ENCODE results near the gene BDKRB2.
"Not testable (repeated sequence)": the region's sequence is repeated elsewhere in the genome, so short reads cannot be mapped to it uniquely, and the experiment has no call there.

The BDKRB2 gene

DNA sequence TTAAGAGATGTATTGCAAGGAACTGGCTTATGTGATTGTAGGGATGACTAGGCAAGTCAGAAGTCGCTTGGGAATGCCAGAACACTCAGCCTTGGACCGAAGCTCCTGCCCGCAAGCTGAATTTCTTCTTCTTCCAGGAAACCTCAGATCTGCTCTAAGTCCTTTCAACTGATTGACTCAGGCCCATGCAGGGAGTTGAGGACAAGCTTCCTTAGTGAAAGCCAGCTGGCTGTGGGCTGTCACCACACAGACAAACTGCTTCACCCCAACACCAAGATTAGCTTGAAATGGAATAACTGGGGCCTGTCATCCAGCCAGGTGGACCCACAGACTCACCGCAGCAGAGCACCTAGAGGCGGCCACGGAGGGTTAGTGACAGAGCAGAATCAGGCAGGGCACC lies 24.7 kb downstream of the BDKRB2 start:
- DNase-seq, result no peak

DNA sequence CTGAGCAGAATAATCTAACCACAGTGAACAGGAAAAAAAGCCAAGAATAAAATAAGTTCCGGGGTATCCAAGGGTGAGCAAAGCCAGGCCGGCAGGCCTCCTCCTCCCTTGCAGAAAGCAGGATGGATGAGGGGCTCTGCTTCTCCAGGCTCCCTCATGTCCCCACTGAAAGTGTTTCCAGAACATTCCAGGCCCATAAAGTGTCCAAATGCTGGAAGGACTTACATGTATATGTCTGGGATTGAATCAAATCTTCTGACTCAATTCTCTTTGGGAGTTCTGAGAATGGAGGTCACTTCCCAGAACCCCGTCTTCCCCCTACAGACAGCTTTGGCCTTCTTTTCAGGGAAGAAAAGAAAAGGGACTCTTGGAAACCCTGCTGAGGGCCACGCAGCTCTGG lies 26.4 kb downstream of the BDKRB2 start:
- DNase-seq, result no peak

DNA sequence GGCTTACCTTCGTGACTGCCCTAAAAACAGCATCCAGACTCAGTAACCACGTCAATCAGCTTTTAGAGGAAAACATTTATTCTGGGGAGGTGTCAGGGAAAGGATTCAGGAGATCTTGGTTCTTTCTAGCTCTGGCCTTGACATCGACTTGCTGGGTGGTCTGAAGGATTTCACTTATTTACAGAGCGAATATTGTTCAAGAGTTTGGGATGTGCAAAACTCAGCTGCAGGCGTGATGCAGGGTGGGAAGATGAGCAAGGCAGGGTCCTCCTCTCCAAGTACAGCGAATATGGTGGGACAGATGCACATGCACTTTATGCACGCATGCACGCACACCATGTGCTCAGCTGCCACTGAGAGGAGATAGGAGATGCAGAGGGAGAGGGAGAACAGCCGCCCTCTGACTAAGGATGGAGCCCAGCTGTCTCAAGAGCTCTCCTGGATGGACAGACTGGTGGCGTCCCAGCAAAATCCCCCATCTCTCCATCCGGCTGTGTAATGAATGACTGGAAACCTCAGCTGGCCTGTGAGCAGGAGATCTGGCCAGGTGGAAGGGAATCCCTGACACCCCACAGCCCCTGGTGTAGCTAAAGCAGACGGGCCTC lies 27.0 kb downstream of the BDKRB2 start:
- DNase-seq, result no peak

DNA sequence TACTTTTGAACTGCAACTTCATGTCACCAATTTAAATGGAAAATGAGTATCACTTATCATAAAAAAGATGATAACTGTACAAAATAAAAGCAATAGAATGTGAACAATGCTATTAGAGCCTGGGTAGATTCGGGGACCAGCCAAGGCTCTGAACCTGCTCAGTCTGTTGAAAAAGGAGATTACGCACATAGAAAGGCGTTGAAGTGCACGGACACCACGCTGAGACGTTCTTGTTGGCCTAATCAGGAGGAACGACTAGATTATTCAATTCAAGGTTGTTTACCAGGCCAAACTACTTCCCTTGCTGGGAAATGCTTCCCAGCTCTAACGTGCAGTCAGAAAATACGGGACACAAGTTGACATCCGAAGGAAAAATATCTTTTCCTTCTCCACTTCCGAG lies 27.9 kb downstream of the BDKRB2 start:
- DNase-seq, result no peak

DNA sequence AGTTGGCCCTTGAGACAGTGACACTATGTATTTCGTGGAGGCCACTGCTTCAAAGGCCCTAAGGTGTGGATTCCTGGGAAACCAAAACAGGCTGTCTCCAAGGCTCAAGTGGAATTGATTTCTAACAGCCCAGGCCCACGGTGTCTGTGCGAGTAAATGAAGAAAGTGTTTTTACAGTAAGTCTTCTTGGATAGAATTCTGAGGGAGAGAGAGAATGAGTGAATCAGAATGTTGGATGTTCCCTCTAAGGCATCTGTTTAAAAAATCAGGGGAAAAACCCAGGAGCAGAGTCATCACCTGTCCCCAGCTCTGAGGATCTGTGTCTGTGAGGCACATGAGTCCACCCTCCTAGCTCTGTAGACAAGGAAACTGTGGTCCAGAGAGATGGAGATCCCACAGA lies 29.0 kb downstream of the BDKRB2 start:
- DNase-seq, result no peak

DNA sequence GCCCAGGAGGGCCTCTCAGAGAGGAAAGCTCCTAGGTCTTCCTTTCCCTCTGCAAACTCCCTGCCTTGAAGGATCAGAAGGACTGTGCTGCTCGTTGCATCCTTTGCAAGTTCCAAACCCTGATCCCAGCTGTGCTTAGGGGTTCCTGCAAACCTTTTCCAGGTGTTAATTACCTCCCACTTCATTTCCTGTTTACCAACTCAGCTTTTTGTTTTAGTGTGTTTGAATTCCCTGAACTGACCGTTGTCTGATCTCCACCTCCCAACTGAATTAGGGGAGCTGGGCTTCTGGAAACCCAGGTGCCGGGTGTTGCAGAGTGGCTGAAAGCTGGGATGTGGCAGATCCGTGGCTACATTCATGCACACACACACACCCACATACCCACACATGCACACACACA lies 30.8 kb downstream of the BDKRB2 start:
- DNase-seq, result no peak

DNA sequence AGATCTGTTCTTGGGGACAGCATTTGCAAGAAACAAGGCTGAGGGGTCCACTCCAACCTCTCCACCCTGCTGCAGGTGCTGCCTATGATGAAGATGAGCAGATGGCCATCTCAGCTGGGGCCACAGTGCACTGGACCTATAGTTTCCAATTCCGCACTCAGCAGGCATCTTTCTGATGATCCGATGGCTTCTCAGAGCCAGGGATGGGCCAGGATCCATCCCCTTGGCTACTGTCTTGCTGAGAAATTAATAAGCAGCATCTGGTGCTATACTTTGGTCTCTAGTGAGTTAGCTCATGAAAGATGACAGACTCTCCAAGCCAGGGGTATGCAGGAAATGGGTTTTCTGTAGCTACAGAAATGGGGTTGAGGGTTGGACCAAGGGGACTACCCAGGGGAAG lies 33.0 kb downstream of the BDKRB2 start:
- DNase-seq, result no peak

DNA sequence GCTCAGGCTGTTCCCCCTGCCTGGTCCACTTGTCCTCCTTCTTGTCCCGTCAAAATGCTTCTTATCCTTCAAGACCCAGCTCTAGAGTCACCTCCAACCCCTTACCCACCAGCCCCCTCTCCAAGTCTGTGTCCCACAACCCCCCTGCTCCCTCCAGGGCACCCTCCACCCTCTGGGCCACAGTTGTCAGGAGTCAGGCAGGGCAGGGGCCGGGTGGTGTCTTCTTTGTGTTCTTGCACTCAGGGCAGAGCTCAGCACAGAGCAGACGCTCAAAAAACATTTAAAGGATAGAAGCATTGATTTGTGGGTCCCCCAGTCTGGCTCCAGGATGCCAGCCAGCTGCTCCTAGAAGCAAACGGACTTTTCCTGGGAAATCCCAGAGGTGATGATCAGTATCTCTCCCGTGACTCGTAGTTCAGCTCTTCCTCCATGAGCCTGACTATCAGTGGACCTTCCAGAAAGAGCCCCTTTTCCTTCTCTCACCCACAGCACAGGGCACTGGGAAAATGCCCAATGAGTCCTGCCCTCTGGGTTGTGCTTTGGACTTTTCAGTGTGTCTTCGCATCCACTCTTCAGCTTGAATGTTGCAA lies 34.1 kb downstream of the BDKRB2 start:
- DNase-seq, result no peak

DNA sequence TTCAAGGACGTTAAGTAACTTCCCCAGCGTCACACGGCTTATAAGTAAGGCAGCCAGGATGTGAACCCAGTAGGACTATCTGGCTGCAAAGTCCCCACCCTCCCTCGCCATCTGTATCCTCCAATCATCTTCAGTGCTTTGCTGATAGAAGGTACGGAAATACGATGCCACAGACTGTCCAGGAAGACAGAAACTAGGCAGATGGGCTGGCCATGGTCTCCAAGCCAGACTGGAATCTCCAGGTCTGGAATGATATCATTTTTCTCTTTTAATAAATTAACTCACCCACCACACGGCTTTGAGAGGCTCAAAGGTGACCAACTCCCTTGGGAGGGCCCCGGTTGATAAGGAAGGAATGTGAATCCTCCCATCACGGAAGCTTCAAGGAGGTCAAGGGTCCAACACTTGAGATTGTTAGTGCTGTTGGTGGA lies 35.1 kb downstream of the BDKRB2 start:
- no peak for DNase-seq

DNA sequence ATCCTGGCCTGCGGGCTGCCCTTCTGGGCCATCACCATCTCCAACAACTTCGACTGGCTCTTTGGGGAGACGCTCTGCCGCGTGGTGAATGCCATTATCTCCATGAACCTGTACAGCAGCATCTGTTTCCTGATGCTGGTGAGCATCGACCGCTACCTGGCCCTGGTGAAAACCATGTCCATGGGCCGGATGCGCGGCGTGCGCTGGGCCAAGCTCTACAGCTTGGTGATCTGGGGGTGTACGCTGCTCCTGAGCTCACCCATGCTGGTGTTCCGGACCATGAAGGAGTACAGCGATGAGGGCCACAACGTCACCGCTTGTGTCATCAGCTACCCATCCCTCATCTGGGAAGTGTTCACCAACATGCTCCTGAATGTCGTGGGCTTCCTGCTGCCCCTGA lies 36.0 kb downstream of the BDKRB2 start:
- no peak for DNase-seq

DNA sequence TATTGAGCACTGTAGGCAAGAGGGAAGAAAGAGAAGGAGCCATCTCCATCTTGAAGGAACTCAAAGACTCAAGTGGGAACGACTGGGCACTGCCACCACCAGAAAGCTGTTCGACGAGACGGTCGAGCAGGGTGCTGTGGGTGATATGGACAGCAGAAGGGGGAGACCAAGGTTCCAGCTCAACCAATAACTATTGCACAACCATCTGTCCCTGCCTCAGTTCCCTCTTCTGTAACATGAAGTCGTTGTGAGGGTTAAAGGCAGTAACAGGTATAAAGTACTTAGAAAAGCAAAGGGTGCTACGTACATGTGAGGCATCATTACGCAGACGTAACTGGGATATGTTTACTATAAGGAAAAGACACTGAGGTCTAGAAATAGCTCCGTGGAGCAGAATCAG lies 37.5 kb downstream of the BDKRB2 start:
- DNase-seq, result no peak

DNA sequence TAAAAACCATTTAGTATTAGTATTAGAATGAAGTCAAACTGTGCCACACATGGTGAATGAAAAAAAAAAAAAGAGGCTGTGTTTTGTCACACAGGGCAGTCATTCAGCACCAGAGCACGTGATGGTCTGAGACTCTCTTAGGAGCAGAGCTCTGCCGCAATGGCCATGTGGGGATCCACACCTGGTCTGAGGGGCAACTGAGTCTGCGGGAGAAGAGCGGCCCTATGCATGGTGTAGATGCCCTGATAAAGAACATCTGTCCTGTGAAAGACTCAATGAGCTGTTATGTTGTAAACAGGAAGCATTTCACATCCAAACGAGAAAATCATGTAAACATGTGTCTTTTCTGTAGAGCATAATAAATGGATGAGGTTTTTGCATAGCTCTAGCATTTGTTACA lies 39.1 kb downstream of the BDKRB2 start:
- DNase-seq, result no peak

DNA sequence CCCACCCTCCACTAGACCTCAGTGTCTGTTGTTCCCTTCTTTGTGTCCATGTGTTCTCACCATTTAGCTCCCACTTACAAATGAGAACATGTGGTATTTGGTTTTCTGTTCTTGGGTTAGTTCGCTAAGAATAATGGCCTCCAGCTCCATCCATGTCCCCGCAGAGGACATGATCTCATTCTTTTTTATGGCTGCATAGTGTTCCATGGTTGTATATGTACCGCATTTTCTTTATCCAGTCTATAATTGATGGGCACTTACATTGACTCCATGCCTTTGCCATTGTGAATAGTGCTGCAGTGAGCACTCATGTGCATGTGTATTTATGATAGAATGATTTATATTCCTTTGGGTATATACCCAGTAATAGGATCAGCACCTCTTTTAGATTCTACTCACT lies 40.4 kb downstream of the BDKRB2 start:
- DNase-seq, result not testable (repeated sequence)

DNA sequence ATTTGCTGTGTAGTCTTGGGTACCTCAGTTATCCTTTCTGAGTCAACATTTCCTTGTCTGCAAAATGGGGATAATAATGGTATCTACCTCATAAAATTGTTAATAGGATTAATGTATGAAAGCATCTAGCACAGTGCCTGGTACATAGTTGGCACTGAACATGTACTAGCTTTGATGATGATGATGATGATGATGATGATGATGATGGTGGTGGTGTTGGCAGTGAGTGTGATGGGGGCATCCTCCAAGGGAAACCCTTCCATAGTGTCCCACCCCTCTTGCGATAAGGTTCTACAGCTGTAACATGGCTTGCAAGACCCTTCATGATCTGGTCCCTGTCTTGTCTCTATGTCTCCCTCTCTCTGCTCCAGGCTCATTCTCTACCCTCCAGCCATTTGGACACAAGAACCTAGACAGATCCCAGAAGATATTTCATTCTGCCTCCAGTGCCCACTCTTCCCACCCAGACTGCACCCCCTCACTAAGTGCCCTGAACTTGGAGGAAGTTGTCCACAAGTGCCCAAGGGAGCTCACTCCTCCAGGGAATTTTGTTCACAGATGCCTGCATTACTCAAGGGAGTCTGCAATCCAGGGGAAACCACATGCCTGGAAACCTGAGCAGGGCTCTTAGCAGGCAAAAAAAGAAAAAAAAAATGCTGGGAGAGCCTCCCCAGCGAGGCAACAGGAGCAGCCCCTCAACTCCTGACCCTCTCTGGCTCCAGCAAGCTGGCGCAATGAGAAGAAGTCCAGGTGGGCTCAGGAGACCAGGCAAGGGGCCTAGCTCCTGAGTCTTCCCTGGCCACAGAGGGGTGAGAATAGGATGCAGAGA lies 41.3 kb downstream of the BDKRB2 start:
- DNase-seq, result no peak

DNA sequence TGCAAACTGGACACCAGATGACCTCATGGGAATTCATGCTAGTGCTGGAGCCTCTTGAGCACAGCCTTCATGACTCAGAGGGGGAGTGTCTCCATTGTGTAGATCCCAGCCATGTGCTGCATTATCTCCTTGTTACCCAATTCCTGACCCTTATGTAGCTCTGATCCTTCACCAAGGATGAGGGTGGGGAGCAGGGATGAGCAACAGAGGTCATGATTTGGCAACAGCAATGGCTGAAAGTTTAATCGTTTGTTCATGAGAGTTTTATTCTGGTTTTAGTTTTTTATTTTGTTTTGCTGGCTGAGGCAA lies 41.9 kb downstream of the BDKRB2 start:
- DNase-seq, result no peak

DNA sequence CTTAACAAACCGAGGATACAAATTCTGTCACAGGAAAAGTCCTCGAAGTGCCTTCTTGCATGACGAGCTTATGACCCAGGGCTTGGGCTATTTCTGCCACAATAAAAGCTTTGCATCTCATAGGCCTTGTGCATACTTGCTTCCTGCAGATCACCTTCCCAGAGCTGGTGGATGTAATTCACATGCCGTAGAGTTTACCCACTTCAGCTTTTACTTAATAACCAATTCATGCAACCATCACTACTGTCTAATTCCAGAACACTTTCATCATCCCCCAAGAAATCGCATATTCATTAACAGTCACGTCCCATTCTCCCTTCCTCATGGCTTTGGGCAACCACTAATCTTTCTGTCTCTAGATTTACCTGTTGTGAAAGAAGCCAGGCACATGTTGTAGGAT lies 42.4 kb downstream of the BDKRB2 start:
- DNase-seq, result no peak

DNA sequence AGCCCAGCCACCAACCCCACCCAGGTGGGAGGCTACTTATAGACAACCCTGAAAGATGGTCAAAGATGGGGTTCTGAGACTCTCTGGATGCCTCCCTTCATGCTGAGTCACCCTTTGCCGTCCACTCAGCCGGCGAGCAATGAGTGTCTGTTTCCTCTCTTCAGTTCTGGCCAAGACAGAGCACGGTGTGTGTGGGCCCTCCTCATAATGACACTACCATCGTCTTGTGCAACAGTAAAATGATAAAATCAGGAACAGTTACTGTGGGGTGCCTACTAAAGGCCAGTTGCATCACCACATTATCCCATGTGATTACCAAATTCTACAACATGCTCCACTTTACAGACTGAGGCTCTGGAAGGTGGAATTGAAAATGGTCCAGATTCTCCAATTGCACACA lies 44.4 kb downstream of the BDKRB2 start:
- DNase-seq, result no peak

DNA sequence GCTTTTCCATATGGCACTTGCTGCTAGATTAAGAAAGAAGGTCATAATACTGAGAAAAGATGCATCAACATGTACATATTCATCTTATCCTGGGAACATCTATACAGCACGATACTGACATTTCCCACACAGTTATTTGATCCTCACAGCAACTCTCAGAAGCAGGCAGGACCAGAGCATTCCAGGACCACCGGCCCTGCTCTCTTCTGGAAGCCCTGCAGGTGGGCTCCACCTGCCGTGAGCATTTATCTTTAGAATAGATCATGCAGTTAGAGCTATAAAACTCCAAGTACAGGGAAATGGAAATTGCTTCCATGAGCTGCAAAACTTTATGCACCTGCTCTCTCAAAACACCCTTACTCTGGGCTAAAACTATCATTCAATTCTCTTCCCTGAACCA lies 45.8 kb downstream of the BDKRB2 start:
- DNase-seq, result no peak

DNA sequence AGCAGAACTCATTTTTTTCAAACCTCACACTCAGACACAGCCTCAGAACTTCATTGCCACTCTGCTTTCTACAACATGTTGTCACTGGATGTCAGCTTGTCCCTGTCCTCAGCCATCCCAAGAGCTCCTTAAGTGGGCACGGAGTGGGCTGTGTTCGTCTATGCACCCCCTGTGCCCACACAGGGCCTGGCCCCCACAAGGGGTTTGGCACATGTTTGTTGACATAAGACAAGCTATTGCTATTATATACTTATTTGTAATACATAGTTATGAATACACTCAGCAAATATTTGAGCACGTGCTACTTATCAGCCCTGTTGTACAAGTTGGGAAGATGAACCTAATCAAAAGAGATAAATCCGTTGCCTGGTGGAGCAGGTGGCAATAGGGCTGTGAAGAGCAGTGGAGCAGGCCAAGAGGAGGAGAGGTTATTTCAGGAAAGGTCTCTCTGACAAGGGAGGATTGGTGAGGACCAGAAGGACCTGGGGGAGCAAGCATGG lies 47.1 kb downstream of the BDKRB2 start:
- DNase-seq, result no peak

DNA sequence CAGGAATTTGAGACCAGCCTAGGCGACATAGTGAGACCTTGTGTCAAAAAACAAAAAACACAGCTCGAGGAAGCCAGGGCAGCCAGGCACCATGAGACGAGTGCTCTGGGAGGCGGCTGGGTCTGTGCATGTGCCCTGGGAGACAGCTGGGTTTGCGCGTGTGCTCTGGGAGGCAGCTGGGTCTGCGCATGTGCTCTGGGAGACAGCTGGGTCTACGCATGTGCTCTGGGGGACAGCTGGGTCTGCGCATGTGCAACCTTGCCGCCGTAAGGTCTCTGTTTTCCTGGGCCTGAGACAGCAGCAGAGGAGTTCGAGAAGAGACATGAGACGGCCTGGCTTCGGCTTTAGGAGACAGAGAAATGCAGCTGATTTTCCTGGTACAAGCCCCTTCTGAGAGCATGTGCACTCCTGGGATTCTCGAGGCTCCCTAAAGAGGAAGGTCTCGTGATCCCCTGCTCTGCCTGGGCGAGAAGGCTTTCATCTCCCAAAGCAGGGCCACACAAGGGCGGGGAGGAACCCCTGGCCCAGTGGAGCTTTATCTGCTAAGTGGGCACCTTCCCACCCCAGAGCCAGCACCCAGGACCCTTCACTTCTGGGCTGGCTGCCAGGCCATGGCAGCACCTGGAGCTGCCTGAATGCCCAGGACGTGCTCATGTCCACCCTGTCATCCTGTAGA lies 47.8 kb downstream of the BDKRB2 start:
- DNase-seq, result no peak

DNA sequence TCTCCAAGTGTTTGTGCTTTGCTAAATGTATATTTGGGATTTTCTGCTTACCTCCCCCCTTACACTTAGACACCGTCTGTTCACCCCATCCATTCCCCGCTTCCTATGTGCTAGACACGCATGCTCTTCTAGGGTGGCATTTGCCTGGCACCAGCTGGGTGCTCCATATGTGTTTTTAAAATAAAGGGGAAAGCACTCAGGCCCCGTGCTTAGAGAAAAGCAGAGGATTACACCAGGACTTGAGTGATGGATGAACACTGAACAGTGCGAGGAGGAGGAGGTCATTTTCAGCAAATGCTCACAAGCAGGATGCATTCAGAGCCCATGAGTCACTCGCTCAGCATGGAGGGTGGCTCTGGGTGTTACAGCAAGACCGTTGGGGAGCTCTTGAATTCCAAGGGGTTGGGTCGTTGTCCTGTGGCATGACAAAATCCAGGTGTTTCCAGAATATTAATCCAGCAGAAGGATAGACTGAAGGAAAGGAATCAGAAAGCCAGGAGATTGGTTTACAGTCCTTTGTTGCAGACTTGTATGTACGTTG lies 48.4 kb downstream of the BDKRB2 start:
- DNase-seq, result no peak

DNA sequence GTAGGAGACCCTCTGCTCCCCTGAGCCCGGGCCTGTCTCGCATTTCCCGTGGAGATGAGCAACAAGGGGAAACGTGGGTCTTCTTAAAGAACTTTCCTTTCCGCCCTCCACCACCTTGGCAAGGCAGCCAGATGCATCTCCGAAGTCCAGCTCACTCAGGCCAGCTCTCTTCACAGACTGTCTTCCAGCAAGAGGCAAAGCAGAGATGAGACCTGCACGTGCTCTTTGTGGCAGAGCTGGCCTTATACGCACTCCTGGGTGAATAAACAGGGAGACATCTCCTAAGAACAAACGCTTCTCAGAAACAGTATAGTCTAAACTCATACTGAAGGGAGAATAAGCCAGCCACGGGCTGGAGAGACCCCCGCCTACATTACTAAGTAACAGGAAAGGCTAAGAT lies 50.0 kb downstream of the BDKRB2 start:
- DNase-seq, result no peak

DNA sequence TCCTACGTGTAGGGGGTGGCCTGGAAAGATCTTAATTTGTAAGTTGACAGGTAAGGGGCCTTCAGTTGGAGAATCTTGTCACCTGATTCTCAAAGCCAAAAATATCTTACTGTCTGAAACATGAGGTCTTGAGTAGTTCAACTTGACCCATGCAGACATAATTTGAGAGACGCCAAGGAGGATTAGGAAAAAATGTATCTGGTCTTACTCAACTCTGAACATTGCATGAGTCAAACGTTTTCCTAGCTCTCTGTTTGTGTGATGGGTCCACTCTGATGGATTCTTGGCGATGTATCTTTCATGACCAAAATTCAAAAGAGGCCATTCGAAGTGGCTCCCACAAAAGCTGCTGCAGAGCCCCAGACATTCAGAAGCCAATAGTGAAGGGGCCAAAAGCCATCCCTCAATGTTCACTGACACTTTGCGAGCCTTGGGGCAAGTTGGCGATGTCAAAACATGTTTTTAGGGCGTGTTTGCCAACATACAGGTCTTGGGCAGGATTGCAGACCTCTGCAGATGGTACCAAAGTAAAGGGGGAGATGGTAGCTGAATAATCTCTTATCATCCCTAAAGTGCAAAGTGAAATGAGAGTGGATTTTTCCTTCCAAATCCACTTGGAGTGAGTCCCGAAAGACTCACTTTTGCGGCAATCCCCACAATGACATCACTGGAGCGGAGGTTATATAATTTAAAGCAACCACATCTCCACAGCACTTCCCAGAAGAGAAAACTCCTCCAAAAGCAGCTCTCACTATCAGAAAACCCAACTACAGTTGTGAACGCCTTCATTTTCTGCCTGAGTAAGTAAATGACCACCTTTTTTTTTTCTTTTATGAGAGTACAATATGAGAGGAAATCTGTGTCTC lies 51.1 kb downstream of the BDKRB2 start, which contains the start of gene BDKRB1:
BDKRB1 (plus strand) TSS at position 710 of the 866 bp plus-strand sequence. CDS start 7,473 bp downstream, outside the sequence.
- no peak for DNase-seq
